Fibroblast of mammary gland (primary cell): ENCODE measurements around the gene RFWD3.
"Not testable (repeated sequence)": the region's sequence is repeated elsewhere in the genome, so short reads cannot be mapped to it uniquely, and the experiment has no call there.

Experiments used
- DNase-seq: peaks from one replicate; pipeline ENCODE4 v3.0.0-alpha.2; 2010; ENCODE audit warnings: low read depth
- H3K4me3 ChIP-seq: 2 replicates; pipeline ENCODE4 v1.5.1; 2011; ENCODE audit warnings: low read depth, mild to moderate bottlenecking, low read length, moderate library complexity; ENCODE audit not compliant: control insufficient read depth
- TF ChIP-seq, protein P1 (sequence below): conservative IDR thresholded peaks from 2 replicates; pipeline ENCODE4 v1.5.1; 2011; ENCODE audit warnings: low read depth, low read length, inconsistent platforms; ENCODE audit not compliant: control insufficient read depth, insufficient read depth

Gene RFWD3

GRCh38 chr16:74654536-74655050 is 12.1 kb downstream of the RFWD3 start:
- TF ChIP-seq, protein P1, sequence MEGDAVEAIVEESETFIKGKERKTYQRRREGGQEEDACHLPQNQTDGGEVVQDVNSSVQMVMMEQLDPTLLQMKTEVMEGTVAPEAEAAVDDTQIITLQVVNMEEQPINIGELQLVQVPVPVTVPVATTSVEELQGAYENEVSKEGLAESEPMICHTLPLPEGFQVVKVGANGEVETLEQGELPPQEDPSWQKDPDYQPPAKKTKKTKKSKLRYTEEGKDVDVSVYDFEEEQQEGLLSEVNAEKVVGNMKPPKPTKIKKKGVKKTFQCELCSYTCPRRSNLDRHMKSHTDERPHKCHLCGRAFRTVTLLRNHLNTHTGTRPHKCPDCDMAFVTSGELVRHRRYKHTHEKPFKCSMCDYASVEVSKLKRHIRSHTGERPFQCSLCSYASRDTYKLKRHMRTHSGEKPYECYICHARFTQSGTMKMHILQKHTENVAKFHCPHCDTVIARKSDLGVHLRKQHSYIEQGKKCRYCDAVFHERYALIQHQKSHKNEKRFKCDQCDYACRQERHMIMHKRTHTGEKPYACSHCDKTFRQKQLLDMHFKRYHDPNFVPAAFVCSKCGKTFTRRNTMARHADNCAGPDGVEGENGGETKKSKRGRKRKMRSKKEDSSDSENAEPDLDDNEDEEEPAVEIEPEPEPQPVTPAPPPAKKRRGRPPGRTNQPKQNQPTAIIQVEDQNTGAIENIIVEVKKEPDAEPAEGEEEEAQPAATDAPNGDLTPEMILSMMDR, result no peak
- H3K4me3 ChIP-seq, result no peak overlapping the region
- DNase-seq, result no peak

DNA sequence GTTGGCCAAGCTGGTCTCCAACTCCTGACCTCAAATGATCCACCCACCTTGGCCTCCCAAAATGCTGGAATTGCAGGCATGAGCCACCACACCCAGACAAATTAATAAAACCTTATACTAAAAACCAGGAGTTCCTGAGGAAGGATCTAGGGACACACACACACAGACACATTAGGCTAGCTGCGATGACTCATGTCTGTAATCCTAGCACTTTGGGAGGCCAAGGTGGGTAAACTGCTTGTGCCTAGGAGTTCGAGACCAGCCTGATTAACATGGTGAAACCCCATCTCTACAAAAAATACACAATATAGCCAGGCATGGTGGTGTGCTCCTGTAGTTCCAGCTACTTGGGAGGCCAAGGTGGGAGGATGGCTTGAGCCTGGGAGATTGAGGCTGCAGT is 13.8 kb downstream of the RFWD3 start:
- H3K4me3 ChIP-seq, result not testable (repeated sequence)
- DNase-seq, result peak; percentile 39

DNA sequence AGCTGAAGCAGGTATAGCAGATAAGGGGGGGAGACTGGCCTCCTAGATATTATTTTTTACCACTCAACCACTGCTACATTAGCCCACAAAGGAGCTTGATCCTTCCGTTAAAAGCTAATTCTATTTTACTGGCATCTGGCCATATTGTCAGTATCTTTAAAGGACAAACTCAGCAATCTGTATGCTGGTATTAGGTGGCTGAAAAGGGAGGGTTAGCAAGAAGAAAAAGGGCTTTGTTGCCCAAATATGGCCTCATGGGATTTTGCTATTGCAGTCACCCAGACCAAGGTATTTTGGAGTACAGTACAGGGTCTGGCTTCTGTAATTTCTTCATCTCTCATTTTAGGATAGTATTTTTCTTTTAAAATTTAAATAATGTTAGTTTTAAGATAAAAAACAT is 14.4 kb downstream of the RFWD3 start:
- no peak for DNase-seq
- TF ChIP-seq, protein P1, result no peak
- no peak overlapping the region for H3K4me3 ChIP-seq

- DNase-seq, result no peak
- TF ChIP-seq, protein P1, result no peak
- H3K4me3 ChIP-seq, result no peak overlapping the region
These were observed 14.8 kb downstream of the RFWD3 start for GRCh38 chr16:74651841-74652240.

DNA sequence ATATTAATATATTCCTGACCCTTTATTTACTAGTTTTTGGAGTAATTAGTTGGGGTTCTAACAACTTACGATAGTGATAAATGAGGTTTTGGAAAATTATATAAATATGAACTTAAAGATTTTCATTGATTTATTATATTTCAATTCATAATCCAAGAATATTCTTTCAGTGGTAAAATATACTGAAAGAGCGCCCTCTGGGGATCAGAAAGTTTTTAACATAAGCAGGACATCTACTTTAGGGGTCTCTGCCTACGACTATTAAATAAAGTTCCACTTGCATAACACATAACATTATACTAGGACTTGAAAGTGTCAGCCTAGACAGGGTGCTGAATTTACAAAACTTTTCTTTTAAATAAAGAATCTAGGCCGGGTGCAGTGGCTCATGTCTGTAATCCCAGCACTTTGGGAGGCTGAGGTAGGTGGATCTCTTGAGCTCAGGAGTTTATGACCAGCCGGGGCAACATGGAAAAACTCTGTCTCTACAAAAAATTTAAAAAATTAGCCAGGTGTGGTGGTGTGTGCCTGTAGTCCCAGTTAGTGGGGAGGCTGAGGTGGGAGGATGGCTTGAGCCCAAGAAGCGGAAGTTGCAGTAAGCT is 15.6 kb downstream of the RFWD3 start:
- DNase-seq, result no peak
- no peak overlapping the region for H3K4me3 ChIP-seq
- TF ChIP-seq, protein P1, result peak; percentile 43

DNA sequence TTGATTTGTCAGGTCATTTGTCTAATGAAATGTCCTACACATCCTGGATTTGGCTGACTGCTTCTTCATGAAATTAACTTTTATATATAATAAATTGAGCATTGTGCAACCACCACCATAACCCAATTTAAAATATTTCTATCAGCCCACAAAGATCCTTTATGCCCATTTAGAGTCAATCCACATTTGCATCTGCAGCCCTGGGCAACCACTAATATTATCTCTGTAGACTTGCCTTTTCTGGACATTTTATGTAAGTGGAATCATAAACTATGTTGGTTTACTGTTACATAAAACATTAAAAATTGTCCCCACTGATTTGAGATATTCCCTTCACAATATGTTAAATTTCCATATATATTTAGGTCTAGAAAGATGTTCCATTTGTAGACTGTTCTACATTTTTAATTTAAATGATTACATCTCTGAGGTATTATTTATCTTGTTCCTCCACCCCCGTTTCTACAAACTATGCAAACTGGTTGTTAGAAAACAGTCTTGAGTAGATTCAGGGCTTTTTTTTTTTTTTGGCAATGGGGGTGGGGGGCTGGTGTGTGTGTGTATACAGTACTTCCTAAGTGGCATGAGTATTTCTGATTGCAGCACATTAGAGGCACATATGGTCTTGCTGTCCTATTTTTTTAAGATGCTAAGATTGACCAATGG is 16.7 kb downstream of the RFWD3 start:
- no peak overlapping the region for H3K4me3 ChIP-seq
- no peak for DNase-seq
- TF ChIP-seq, protein P1, result no peak

GRCh38 chr16:74641969-74642368 is 24.7 kb downstream of the RFWD3 start:
- TF ChIP-seq, protein P1, result no peak
- no peak for DNase-seq
- no peak overlapping the region for H3K4me3 ChIP-seq
